Gastrocnemius medialis (tissue), 4 donors: ENCODE measurements around the gene TANGO2. TPM values are rescaled to one million over a fixed set of nuclear protein-coding genes. Genes with fewer than 3 reads are reported as not detected.

Experiments
- ATAC-seq, 2 donors: fragments of 150-250 bp; one replicate each; pipeline ENCODE4 v1.9.1; 2016
- DNase-seq, 2 donors: peaks; one replicate each; pipeline ENCODE4 v3.0.0-alpha.2; 2019
- H3K27ac ChIP-seq, 4 donors: fragments of 200-600 bp; sonication (generic); 1 replicate in 1 of 4; 2 replicates in 3 of 4; pipeline ENCODE4 v1.5.1; 2016 to 2018; ENCODE audit warnings: mild to moderate bottlenecking in 2 of 4, moderate library complexity in 1 of 4
- H3K27me3 ChIP-seq, 3 donors: fragments of 200-600 bp; sonication (generic) in 2 of 3; 1 replicate in 1 of 3; 2 replicates in 2 of 3; pipeline versions ENCODE4 v1.5.1 to v1.6.0; 2016 to 2019; ENCODE audit warnings: mild to moderate bottlenecking in 1 of 3, moderate library complexity in 1 of 3
- H3K36me3 ChIP-seq, 2 donors: fragments of 200-600 bp; sonication (generic) in 1 of 2; one replicate each; pipeline ENCODE4 v1.5.1; 2017 to 2018
- H3K4me1 ChIP-seq, 2 donors: fragments of 200-600 bp; sonication (generic) in 1 of 2; one replicate each; pipeline ENCODE4 v1.5.1; 2016 to 2017; ENCODE audit warnings: mild to moderate bottlenecking in 2 of 2
- H3K4me3 ChIP-seq, 4 donors: fragments of 200-600 bp; sonication (generic) in 3 of 4; 1 replicate in 1 of 4; 2 replicates in 3 of 4; pipeline ENCODE4 v1.5.1; 2016 to 2019; ENCODE audit warnings: mild to moderate bottlenecking in 2 of 4
- H3K9me3 ChIP-seq, 3 donors: fragments of 200-600 bp; sonication (generic) in 2 of 3; 1 replicate in 1 of 3; 2 replicates in 2 of 3; pipeline ENCODE4 v1.5.1; 2016 to 2019
- POLR2A ChIP-seq, 2 donors: fragments of 450-650 bp; IDR thresholded peaks; one replicate each; pipeline ENCODE4 v1.6.1; 2017; ENCODE audit warnings: antibody characterized with exemption in 2 of 2, mild to moderate bottlenecking in 2 of 2, moderate library complexity in 2 of 2
- in situ Hi-C, 4 donors: fragments of 200-750 bp; cut with MboI; loops; one replicate each; pipeline versions ENCODE4 v1.15.0 to v1.8.0; 2017; ENCODE audit warnings: low sequenced_read_pairs in 4 of 4
- intact Hi-C: fragments of 100-400 bp; cut with DNase I; formaldehyde crosslinking; loops from one replicate; pipeline ENCODE4 v1.15.1; 2023; ENCODE audit warnings: low total_unique reads
- total RNA-seq, 4 donors: library from RNA; depleted of rRNA; stranded (reverse); fragments of >200 nt; gene quantifications; one replicate each; pipeline versions ENCODE4 v1.1.0 to v1.2.3, GENCODE V29; 2016
- TF ChIP-seq, protein P1 (sequence below), 5 experiments: fragments of 450-650 bp in 3 of 5; fragments of 200-600 bp in 2 of 5; sonication (generic) in 2 of 5; IDR thresholded peaks in 4 of 5; conservative IDR thresholded peaks in 1 of 5; 1 replicate in 4 of 5; 2 replicates in 1 of 5; pipeline ENCODE4 v1.5.1; 2016 to 2019; ENCODE audit warnings: antibody characterized with exemption in 5 of 5, mild to moderate bottlenecking in 3 of 5, moderate library complexity in 3 of 5

The TANGO2 gene
- total RNA-seq, 4 donors from 2014 or later = 43.0 to 115 (median 52.5) TPM

DNA sequence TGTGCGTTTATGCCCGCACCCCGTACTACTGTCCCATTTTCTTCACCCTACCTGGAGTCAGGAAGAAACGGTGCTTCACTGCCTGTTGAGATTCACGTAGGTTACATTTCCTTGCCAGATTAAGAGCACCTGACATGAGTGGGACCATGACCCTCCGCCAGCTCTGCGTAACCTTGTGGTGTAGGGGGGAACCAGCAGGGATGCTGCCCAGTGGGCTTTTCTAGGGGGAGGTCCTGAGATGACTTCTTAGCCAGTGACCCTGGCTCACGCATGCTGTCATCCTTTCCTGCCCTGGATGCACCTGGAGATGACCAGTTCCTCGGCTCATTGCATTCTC, 3.3 kb upstream of the TANGO2 start:
- Histone ChIP-seq H3K27ac (no peak overlapping the region), H3K9me3 (no peaks in the 10 kb centered on the region), H3K36me3 (no peaks in the 10 kb centered on the region), H3K27me3 (no peaks in the 10 kb centered on the region), H3K4me1 (peaks cover 29 to 34% of the 10 kb centered on the region in 2 donors), H3K4me3 (peak overlapping the region; percentile 69 to 88 (median 86))
- in situ Hi-C loops = no loop called here
- DNase-seq = no peak
- no peak for TF ChIP-seq POLR2A (IDR thresholded peaks at IDR 0.05)
- TF ChIP-seq, protein P1, sequence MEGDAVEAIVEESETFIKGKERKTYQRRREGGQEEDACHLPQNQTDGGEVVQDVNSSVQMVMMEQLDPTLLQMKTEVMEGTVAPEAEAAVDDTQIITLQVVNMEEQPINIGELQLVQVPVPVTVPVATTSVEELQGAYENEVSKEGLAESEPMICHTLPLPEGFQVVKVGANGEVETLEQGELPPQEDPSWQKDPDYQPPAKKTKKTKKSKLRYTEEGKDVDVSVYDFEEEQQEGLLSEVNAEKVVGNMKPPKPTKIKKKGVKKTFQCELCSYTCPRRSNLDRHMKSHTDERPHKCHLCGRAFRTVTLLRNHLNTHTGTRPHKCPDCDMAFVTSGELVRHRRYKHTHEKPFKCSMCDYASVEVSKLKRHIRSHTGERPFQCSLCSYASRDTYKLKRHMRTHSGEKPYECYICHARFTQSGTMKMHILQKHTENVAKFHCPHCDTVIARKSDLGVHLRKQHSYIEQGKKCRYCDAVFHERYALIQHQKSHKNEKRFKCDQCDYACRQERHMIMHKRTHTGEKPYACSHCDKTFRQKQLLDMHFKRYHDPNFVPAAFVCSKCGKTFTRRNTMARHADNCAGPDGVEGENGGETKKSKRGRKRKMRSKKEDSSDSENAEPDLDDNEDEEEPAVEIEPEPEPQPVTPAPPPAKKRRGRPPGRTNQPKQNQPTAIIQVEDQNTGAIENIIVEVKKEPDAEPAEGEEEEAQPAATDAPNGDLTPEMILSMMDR (IDR thresholded peaks at IDR 0.05 in 4 of 5, conservative IDR thresholded peaks at IDR 0.05 in 1 of 5) = no peak
- intact Hi-C loops = no loop called here
- no peak for ATAC-seq

DNA sequence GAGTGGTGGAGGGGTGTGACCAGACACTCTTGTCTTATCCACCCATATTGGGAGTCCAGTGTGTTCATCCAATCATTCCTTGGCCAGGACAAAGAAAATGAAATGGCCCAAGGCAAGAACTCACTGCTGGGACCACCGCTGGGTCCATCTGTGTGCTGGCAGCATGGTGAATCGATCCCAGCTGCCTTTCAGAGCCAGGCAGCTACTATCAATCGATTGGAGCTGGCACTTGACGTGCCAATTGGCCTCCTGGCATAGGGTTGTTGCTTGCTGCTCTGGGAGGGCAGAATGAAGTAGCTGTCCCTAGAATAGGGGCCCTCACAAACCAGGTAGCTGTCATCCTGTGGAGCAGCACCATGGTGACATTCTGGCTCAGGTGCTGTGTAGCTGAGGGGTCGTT, 2.9 kb upstream of the TANGO2 start:
- intact Hi-C loops = no loop called here
- in situ Hi-C loops = no loop called here
- H3K9me3 ChIP-seq = no peaks in the 10 kb centered on the region
- no peak for DNase-seq
- no peak for ATAC-seq
- no peak for TF ChIP-seq POLR2A (IDR thresholded peaks at IDR 0.05)
- TF ChIP-seq, protein P1 (IDR thresholded peaks at IDR 0.05 in 4 of 5, conservative IDR thresholded peaks at IDR 0.05 in 1 of 5) = no peak
- peaks cover 32 to 38% of the 10 kb centered on the region in 2 donors for H3K4me1 ChIP-seq
- no peaks in the 10 kb centered on the region for H3K27me3 ChIP-seq
- H3K4me3 ChIP-seq = no peak overlapping the region
- H3K36me3 ChIP-seq = no peaks in the 10 kb centered on the region
- no peak overlapping the region for H3K27ac ChIP-seq

DNA sequence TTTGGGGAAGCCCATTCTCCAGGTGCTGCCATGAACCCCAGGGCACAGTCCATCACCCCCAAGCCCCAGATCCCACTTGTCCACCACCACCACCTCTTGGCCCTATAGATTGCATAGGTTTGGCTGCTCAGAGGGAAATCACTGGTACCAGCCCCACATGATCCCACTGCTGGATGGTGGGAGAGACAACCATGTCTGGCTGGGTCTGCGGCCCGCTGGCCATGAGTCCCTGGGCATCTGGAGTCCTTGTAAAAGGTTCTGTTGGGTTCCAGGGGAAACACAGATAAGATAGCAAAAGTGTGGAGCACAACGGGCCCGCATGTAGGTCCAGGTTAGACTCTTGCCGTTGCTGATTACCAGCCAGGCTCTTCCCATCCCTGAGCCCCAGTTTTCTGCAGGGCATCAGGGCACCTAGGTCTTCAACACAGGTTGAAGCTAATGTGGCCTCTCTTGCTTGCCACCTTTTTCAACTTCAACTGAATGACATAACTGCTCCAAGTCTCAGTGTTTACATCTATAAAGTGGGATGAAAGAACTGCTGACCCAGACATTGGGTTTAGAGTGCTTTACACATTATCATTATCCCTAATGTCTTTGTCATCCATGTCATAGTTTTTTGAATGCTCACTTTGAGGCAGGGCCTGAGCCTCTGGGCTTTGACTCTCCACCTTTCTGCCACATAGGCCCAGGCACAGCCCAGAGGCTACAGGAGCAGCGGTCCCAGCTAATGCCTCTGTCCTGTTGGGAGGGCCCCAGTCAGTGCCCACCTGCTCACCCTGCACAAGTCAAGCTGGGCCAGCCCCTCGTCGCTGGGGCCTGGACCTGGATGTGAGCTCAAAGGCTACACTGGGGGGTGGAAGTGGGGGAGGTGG, 1.0 kb upstream of the TANGO2 start:
- no peak for ATAC-seq
- in situ Hi-C loops (no loop called here), intact Hi-C loops (loop anchor here (2.0 to 5.0 kb wide), 5 partner anchors 61 to 477 kb away; partner anchors contain the start of genes DGCR8, RANBP1, TRMT2A and ZDHHC8)
- Histone ChIP-seq H3K27me3 (no peaks in the 10 kb centered on the region), H3K4me3 (peak overlapping the region; percentile 51 to 98 (median 74)), H3K27ac (peak overlapping the region; percentile 66 to 99 (median 89)), H3K9me3 (no peaks in the 10 kb centered on the region), H3K36me3 (no peaks in the 10 kb centered on the region), H3K4me1 (peaks cover 30 to 41% of the 10 kb centered on the region in 2 donors)
- DNase-seq = no peak
- TF ChIP-seq POLR2A (IDR thresholded peaks at IDR 0.05) = no peak
- TF ChIP-seq, protein P1 (IDR thresholded peaks at IDR 0.05 in 4 of 5, conservative IDR thresholded peaks at IDR 0.05 in 1 of 5) = no peak

DNA sequence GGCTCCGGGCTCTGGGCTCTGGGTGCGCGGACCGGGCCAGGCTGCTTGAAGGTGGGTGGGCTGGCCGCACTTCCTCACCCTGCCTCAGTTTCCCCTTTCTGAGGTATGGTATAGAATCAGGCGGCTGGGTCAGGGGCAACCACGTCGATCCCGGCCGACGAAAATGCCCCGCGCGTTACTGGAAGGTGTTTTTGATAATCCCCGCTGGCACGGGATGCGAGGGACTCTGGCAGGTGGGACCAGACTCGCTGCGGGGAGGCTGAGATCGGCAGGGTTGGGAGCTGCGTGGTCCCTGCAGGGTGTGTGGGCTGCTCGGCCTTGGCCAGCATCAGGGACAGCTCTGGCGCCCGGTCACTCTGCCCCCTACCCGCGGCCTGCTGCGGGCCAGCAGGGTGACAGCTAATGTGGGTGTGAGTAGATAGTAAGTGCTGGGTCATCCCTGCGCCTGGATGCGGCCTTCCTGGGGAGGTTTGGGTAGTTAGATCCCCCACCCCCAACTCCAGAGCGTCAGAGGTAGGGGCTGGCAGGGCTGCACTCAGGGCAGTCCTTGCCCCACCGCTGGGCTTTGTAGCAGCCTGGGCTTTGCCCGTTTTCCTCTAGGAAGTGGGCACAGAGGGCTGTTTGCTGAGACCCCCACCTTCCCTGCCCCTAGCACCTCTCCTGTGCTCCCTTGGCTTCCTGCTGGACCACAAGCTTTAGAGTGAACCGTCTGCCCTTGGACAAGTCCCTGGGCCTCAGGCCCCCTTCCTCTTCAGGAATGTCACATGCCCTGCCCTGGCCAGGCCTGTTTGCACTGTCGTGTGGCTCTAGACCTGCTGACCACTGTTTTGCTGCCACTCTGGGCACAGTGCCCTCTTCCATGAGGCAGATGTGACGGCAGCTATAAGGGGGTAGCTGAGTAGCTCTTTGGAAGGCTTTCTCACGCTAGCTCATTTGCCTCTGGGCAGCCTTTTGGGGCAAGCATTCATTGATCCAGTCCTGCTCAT, 579 bp downstream of the TANGO2 start:
- peak overlapping the region; percentile 91 to 99 (median 98) for H3K27ac ChIP-seq
- ATAC-seq (peak; percentile 73 to 84), DNase-seq (peak; percentile 88 to 92)
- peak; percentile 57 to 69 for TF ChIP-seq POLR2A (IDR thresholded peaks at IDR 0.05)
- TF ChIP-seq, protein P1 (IDR thresholded peaks at IDR 0.05 in 4 of 5, conservative IDR thresholded peaks at IDR 0.05 in 1 of 5) = no peak
- intact Hi-C loops = loop anchor here (2.0 to 5.0 kb wide), 5 partner anchors 59 to 475 kb away; partner anchors contain the start of genes DGCR8, RANBP1, TRMT2A and ZDHHC8
- in situ Hi-C loops = no loop called here
- no peaks in the 10 kb centered on the region for H3K36me3 ChIP-seq
- peaks cover 24 to 31% of the 10 kb centered on the region in 2 donors for H3K4me1 ChIP-seq
- no peaks in the 10 kb centered on the region for H3K9me3 ChIP-seq
- H3K27me3 ChIP-seq = no peaks in the 10 kb centered on the region
- H3K4me3 ChIP-seq = peak overlapping the region; percentile 77 to 98 (median 92)
